Choroid plexus epithelial cell (primary cell): ENCODE data around the gene IQCC.

Source experiments
- DNase-seq: peaks from one replicate; pipeline ENCODE4 v3.0.0-alpha.2; 2010; ENCODE audit warnings: low read depth
- H3K4me3 ChIP-seq: 2 replicates; pipeline ENCODE4 v1.5.1; 2011; ENCODE audit warnings: low read depth, mild to moderate bottlenecking, control low read depth, low read length, moderate library complexity
- TF ChIP-seq, protein P1 (sequence below): conservative IDR thresholded peaks from 2 replicates; pipeline ENCODE4 v1.5.1; 2011; ENCODE audit warnings: low read depth, mild to moderate bottlenecking, control low read depth, inconsistent platforms, low read length, moderate library complexity

The IQCC gene

DNA sequence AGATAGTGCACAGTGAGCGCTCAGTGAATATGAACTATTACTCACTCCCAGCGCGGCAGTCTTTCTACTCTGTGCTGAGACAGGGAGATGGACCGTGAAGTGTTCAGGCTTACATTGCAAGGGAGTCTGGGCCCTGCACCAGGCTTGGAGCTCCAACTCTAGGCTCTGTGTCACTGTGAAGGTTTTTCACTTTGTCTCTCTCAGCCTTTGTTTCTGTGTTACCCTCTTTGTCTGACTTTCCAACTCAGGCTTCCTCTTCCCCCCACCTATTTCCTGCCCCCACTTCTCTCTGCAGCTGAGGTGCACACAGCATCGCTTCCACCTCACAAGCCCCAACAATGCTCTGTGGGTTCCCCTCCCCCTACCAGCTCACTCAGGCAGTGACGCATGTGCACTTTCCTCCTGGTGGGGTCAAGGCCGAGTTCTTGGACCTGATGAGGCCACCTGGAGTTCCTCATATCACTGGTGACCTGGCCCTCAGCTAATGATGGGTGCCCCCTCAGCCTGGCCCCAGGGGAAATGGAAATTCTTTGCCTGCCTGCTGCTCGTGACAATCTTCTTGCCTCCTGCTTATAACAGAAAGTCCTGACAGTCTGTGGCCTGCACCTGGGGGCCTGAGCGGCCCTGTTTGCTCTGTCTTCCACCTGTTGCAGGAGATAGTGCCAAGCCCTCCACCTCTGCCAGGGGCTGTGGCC, 44.5 kb downstream of the IQCC start:
- TF ChIP-seq, protein P1, sequence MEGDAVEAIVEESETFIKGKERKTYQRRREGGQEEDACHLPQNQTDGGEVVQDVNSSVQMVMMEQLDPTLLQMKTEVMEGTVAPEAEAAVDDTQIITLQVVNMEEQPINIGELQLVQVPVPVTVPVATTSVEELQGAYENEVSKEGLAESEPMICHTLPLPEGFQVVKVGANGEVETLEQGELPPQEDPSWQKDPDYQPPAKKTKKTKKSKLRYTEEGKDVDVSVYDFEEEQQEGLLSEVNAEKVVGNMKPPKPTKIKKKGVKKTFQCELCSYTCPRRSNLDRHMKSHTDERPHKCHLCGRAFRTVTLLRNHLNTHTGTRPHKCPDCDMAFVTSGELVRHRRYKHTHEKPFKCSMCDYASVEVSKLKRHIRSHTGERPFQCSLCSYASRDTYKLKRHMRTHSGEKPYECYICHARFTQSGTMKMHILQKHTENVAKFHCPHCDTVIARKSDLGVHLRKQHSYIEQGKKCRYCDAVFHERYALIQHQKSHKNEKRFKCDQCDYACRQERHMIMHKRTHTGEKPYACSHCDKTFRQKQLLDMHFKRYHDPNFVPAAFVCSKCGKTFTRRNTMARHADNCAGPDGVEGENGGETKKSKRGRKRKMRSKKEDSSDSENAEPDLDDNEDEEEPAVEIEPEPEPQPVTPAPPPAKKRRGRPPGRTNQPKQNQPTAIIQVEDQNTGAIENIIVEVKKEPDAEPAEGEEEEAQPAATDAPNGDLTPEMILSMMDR: no peak
- H3K4me3 ChIP-seq: no peak overlapping the region
- DNase-seq: peak; percentile 45

DNA sequence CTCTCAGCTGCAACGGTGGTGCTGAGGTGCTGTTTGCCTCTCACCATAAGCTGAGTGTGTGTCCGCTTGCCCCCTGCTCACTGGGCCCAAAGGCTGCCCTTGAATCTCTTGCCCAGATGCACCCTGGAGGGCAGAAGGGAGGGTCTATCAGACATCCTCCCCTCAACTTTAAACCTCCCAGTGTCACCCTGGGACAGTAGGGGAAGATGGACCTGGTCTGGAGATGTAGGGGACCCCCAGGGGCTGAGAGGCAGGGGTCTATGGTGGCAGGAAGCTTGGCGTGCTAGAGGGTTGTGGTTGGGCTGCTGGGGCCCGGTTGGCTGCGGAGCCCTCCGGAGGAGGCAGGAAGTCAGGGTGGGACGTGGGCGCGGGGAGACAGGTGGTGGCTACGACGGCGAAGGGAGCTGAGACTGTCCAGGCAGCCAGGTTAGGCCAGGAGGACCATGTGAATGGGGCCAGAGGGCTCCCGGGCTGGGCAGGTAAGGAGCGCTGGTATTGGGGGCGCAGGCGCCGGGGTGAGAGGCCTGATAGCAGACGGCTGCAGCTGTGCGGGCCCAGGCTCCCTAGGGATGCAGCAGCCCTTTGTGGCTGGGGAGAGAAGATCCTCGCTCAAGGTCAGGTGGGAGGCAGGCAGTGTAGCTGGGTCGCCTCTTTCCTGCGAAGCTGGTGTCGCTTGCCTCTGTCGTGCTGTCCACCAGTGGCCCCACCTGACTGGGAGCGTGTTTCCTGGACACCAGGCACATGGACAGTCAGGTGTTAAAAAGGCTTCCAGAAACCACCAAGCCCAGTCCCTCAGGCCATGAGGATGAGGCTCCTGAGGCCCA, 45.6 kb downstream of the IQCC start, which contains the start of gene LCK:
Gene LCK (plus strand): TSS at position 373 of the 824 bp plus-strand sequence. CDS start 23,065 bp downstream, outside the sequence.
- H3K4me3 ChIP-seq: no peak within 1 kb of the TSS
- TF ChIP-seq, protein P1: no peak
- no peak for DNase-seq

DNA sequence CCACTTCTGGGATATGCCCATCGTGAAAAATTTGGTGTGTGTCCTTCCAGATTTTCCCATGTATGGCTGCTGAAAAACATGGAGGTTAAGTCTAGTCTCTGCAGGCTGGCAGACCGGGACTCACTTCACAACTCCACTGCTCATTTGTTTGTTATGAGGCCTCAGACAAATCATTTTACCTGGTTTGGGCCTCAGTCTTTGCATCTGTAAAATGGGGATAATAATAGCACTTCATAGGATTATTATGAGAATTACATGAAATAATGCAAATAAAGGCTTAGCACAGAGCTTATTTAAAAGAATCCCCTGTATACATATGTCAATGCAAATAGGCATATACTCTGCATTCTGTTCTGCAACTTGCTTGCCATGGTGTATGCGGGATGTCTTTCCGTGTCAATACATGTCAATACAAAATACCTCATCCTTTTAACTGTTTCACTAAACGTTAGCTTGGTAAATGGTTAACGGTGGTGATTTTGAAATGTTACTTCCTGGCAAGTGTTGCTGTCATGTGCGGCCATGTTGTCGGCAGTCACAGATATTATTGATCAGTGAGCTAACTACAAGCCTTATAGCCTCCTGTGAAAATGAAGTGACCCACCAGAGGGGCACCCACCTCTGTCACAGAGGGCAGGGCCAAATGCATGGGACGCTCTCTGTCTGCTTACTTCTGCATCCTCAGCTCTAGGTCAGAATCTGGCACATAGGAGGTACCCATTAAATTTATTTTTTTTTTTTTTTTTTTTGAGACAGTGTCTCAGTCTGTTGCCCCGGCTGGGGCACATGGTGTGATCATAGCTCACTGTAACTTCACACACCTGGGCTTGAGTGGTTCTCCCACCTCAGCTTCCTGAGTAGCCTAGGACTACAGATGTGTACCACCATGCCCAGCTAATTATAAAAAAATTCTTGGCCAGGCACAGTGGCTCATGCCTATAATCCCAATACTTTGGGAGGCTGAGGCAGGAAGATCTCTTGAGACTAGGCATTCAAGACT, 49.9 kb downstream of the IQCC start:
- TF ChIP-seq, protein P1: no peak
- H3K4me3 ChIP-seq: no peak overlapping the region
- no peak for DNase-seq

DNA sequence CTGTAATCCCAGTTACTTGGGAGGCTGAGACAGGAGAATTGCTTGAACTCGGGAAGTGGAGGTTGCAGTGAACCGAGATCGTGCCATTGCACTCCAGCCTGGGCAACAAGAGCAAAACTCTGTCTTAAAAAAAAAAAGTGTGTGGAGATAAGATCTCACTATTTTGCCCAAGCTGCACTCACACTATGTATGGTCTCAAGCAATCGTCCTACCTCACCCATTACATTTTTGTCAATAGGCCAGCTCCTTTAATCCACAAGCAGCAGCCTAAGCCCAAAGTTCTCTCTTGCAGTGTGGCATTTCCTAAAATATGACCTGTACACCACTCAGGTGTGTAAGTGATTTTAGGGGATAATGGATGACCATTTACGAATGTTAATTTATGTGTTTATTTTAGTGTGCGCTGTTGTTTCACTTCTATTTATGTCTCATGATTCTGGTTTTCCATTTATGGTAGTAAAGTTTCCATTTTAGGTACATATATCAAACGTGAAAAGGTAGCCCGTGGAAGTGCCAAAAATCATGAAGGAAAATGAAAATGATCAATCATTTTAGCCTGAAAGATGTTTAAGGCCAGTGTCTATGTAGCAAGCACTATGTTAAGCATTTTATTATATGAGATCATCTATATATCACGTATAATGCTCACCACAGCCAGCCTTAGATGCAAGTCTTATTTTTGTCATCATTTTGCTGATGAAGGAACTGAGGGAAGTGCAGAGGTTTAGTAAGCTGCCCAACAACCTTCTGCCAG, 51.2 kb downstream of the IQCC start:
- TF ChIP-seq, protein P1: no peak
- H3K4me3 ChIP-seq: no peak overlapping the region
- no peak for DNase-seq

DNA sequence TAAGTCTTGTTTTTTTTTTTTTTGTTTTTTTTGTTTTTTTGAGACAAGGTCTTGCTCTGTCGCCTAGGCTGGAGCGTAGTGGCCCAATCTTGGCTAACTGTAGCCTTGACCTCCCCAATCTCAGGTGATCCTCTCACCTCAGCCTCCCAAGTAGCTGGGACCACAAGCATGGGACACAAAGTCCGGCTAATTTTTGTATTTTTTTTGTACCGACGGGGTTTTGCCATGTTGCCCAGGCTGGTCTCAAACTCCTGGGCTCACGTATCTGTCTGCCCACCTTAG, 51.7 kb downstream of the IQCC start:
- no peak for DNase-seq
- TF ChIP-seq, protein P1: no peak
- no peak overlapping the region for H3K4me3 ChIP-seq
